K562 (cell line): ENCODE measurements around the gene ZNRD2. TPM values are rescaled to one million over a fixed set of nuclear protein-coding genes. Genes with fewer than 3 reads are reported as not detected.
A peak's percentile ranks its signal among the peaks of the same experiment; 100 is the strongest.

Experiments
- ATAC-seq: fragments of 200-7000 bp; cut with Tn5 transposase; 3 replicates; pipeline ENCODE4 v1.9.1; 2020; ENCODE audit warnings: moderate library complexity
- BruUV-seq: library from RNA; stranded (reverse); fragments of 400-500 nt; replicated peaks from 2 replicates; lab custom pipeline; 2021; lab: Mats Ljungman, UMichigan
- CTCF ChIA-PET: fragments of 300-600 bp; formaldehyde crosslinking; extraction: SDS; loops from one replicate; lab custom pipeline; 2021; ENCODE audit warnings: low intra/inter-chr PET ratio; lab: Yijun Ruan, JAX
- POLR2A ChIA-PET: fragments of 300-600, 350-650 bp; sonication (Branson Sonifier 250); formaldehyde crosslinking; extraction: SDS; loops from one replicate; lab custom pipeline; 2021; ENCODE audit warnings: antibody characterized with exemption, inconsistent platforms; lab: Yijun Ruan, JAX
- DNase-seq, 4 experiments: peaks; one replicate each; pipeline versions ENCODE4 v3.0.0 to v3.0.0-alpha.2; 2011 to 2018; ENCODE audit warnings: low spot score in 3 of 4, mixed read lengths in 3 of 4; ENCODE audit errors: extremely low read depth in 1 of 4
- FAIRE-seq: peaks from 2 replicates; lab custom pipeline; 2011; peaks lifted over from hg19 to GRCh38; lab: Jason Lieb, UNC
- H2AFZ ChIP-seq: 2 replicates; pipeline ENCODE4 v1.6.0; 2011; ENCODE audit warnings: low read depth, low read length, control low read depth, inconsistent platforms
- H3K27ac ChIP-seq: fragments of 200-600 bp; 3 replicates; pipeline ENCODE4 v1.8.0; 2011; ENCODE audit warnings: low read depth, mild to moderate bottlenecking, control low read depth, inconsistent platforms, low read length, moderate library complexity, mixed read lengths; ENCODE audit errors: extremely low read depth
- H3K27me3 ChIP-seq, 2 experiments: fragments of 300-600 bp in 1 of 2; 2 replicates in 1 of 2; 3 replicates in 1 of 2; pipeline versions ENCODE4 v1.6.0 to v1.8.0; 2011; ENCODE audit warnings: inconsistent platforms in 2 of 2, low read length in 2 of 2, mild to moderate bottlenecking in 1 of 2, mixed read lengths in 1 of 2, moderate library complexity in 1 of 2; ENCODE audit not compliant: control insufficient read depth in 2 of 2, insufficient read depth in 2 of 2
- H3K36me3 ChIP-seq: fragments of 300-600 bp; 3 replicates; pipeline ENCODE4 v1.8.0; 2011; ENCODE audit warnings: mild to moderate bottlenecking, low read length, inconsistent platforms; ENCODE audit not compliant: control insufficient read depth, insufficient read depth
- H3K4me1 ChIP-seq, 2 experiments: fragments of 200-600 bp in 1 of 2; replicated peaks in 1 of 2; 2 replicates in 1 of 2; 3 replicates in 1 of 2; pipeline versions ENCODE4 v1.5.1 to v1.8.0; 2011; ENCODE audit warnings: inconsistent platforms in 2 of 2, low read length in 2 of 2, mild to moderate bottlenecking in 1 of 2, mixed read lengths in 1 of 2, moderate library complexity in 1 of 2; ENCODE audit not compliant: control insufficient read depth in 2 of 2, insufficient read depth in 2 of 2
- H3K4me2 ChIP-seq: 2 replicates; pipeline ENCODE4 v1.6.1; 2011; ENCODE audit warnings: low read length, control low read depth, inconsistent platforms, mixed read lengths; ENCODE audit not compliant: insufficient read depth
- H3K4me3 ChIP-seq: fragments of 200-600 bp; sonication (generic), shearing (Covaris generic); 2 replicates; pipeline ENCODE4 v1.5.1; 2016; ENCODE audit warnings: control low read depth, inconsistent platforms
- H3K79me2 ChIP-seq: fragments of 200-600 bp; 3 replicates; pipeline ENCODE4 v1.8.0; 2011; ENCODE audit warnings: low read length, inconsistent platforms; ENCODE audit not compliant: control insufficient read depth, insufficient read depth
- H3K9ac ChIP-seq, 2 experiments: 2 replicates each; pipeline versions ENCODE4 v1.6.0 to v1.6.1; 2011; ENCODE audit warnings: low read depth in 2 of 2, low read length in 2 of 2, control low read depth in 1 of 2, inconsistent platforms in 1 of 2, mild to moderate bottlenecking in 1 of 2, mixed read lengths in 1 of 2; ENCODE audit not compliant: insufficient read depth in 1 of 2
- H3K9me1 ChIP-seq: one replicate; pipeline ENCODE4 v1.6.0; 2011; ENCODE audit warnings: inconsistent platforms, mild to moderate bottlenecking, low read length, moderate library complexity; ENCODE audit not compliant: control insufficient read depth, insufficient read depth
- H3K9me3 ChIP-seq: replicated peaks from 2 replicates; pipeline ENCODE4 v1.5.1; 2011; ENCODE audit warnings: low read depth, low read length, inconsistent platforms; ENCODE audit not compliant: control insufficient read depth, insufficient read depth
- H4K20me1 ChIP-seq: replicated peaks from 2 replicates; pipeline ENCODE4 v1.6.1; 2011; ENCODE audit warnings: low read length, inconsistent platforms, mixed read lengths; ENCODE audit not compliant: control insufficient read depth, insufficient read depth
- CBFA2T2 ChIP-seq: fragments of 450-650 bp; conservative IDR thresholded peaks from 2 replicates; pipeline ENCODE4 v1.6.1; 2017; ENCODE audit warnings: mild to moderate bottlenecking
- SLC30A9 ChIP-seq: fragments of 250-450 bp; sonication (Bioruptor Pico); IDR thresholded peaks from 2 replicates; pipeline ENCODE4 v1.8.0; 2022; ENCODE audit warnings: mild to moderate bottlenecking, moderate library complexity
- SPI1 ChIP-seq: IDR thresholded peaks from 2 replicates; pipeline ENCODE4 v1.6.1; 2011; ENCODE audit warnings: low read depth, low read length, control low read depth, borderline replicate concordance
- USF1 ChIP-seq: sonication (generic); formaldehyde crosslinking; IDR thresholded peaks from 2 replicates; pipeline ENCODE4 v1.9.0; 2022; ENCODE audit warnings: mild to moderate bottlenecking, missing genetic modification reagents
- USF2 ChIP-seq: sonication (generic); formaldehyde crosslinking; IDR thresholded peaks from 2 replicates; pipeline ENCODE4 v1.5.0; 2020; ENCODE audit warnings: missing genetic modification reagents
- YY1 ChIP-seq, 3 experiments: IDR thresholded peaks; 2 replicates each; pipeline ENCODE4 v1.6.1; 2011; ENCODE audit warnings: low read length in 2 of 3, mild to moderate bottlenecking in 2 of 3, moderate library complexity in 2 of 3, borderline replicate concordance in 1 of 3, control low read depth in 1 of 3, low read depth in 1 of 3; ENCODE audit not compliant: insufficient read depth in 3 of 3, insufficient replicate concordance in 2 of 3, control insufficient read depth in 1 of 3, insufficient read length in 1 of 3; ENCODE audit errors: extremely low read depth in 1 of 3
- ZBTB7A ChIP-seq: IDR thresholded peaks from 2 replicates; pipeline ENCODE4 v1.6.1; 2011; ENCODE audit warnings: low read depth, mild to moderate bottlenecking, low read length, moderate library complexity, borderline replicate concordance; ENCODE audit not compliant: control insufficient read depth
- ZSCAN32 ChIP-seq: fragments of 450-650 bp; formaldehyde crosslinking; IDR thresholded peaks from 2 replicates; pipeline ENCODE4 v1.4.0; 2020; ENCODE audit warnings: mild to moderate bottlenecking, moderate library complexity
- WGBS: fragments of 100-300 bp; shearing (Covaris generic); methylation state at CpG from one replicate; pipeline ENCODE4 v1.1.6; 2016; ENCODE audit warnings: low coverage, mixed read lengths; ENCODE audit not compliant: insufficient coverage; ENCODE audit errors: missing lambda C conversion rate; 5-methylcytosine and 5-hydroxymethylcytosine counted together
- in situ Hi-C: fragments of 300-500 bp; cut with MboI; formaldehyde crosslinking; loops from 4 replicates; pipeline ENCODE4 v1.15.0; 2018; ENCODE audit warnings: inconsistent platforms, mixed read lengths
- intact Hi-C: fragments of 100-400 bp; cut with micrococcal nuclease; formaldehyde crosslinking; loops from 2 replicates; pipeline ENCODE4 v1.14.2; 2022
- polyA plus RNA-seq, 8 experiments: library from polyadenylated mRNA; depleted of rRNA in 4 of 8; stranded (reverse) in 5 of 8; unstranded in 3 of 8; fragments of >200 nt; fragmentation: Nextera tagmentation in 2 of 8; fragmentation: Illumina TruSeq in 1 of 8; extraction: Ambion mirVana in 2 of 8; extraction: Trizol in 1 of 8; gene quantifications; 2 replicates each; pipeline versions ENCODE4 v1.2.1 to v1.2.3, GENCODE V29; 2011 to 2014; ENCODE audit warnings: inconsistent platforms in 1 of 8, missing spikeins in 1 of 8
- total RNA-seq, 7 experiments: library from RNA; depleted of rRNA in 6 of 7; stranded (reverse); fragments of >200 nt in 6 of 7; fragmentation: Illumina TruSeq in 2 of 7; extraction: Trizol in 2 of 7; gene quantifications; 2 replicates each; pipeline versions ENCODE4 v1.2.1 to v1.2.3, GENCODE V29; 2011 to 2021; ENCODE audit warnings: low replicate concordance in 1 of 7
- TF ChIP-seq, protein P1 (sequence below): sonication (generic); formaldehyde crosslinking; IDR thresholded peaks from 2 replicates; pipeline ENCODE4 v1.9.0; 2022; ENCODE audit warnings: mild to moderate bottlenecking, missing genetic modification reagents
- TF ChIP-seq, protein P2 (sequence below), 3 experiments: IDR thresholded peaks in 2 of 3; conservative IDR thresholded peaks in 1 of 3; 2 replicates each; pipeline ENCODE4 v1.5.1; 2011 to 2012; ENCODE audit warnings: low read length in 3 of 3, mild to moderate bottlenecking in 3 of 3, control low read depth in 2 of 3, improper control_type of control experiment in 1 of 3, inconsistent platforms in 1 of 3, low read depth in 1 of 3, mixed read lengths in 1 of 3, moderate library complexity in 1 of 3; ENCODE audit not compliant: insufficient read depth in 2 of 3
- TF ChIP-seq, protein P3 (sequence below): sonication (generic); formaldehyde crosslinking; IDR thresholded peaks from 2 replicates; pipeline ENCODE4 v1.8.0; 2022; ENCODE audit warnings: mild to moderate bottlenecking, missing genetic modification reagents
- TF ChIP-seq, protein P4 (sequence below): sonication (generic); formaldehyde crosslinking; IDR thresholded peaks from 2 replicates; pipeline ENCODE4 v1.8.1; 2023; ENCODE audit warnings: mild to moderate bottlenecking, missing genetic modification reagents

Gene ZNRD2
- total and polyA plus RNA-seq, 9 of the 15 experiments (the other 6 are each of a cell fraction or from before 2014, with no cell fraction given) = 13.4 to 129 (median 60.4) TPM

DNA sequence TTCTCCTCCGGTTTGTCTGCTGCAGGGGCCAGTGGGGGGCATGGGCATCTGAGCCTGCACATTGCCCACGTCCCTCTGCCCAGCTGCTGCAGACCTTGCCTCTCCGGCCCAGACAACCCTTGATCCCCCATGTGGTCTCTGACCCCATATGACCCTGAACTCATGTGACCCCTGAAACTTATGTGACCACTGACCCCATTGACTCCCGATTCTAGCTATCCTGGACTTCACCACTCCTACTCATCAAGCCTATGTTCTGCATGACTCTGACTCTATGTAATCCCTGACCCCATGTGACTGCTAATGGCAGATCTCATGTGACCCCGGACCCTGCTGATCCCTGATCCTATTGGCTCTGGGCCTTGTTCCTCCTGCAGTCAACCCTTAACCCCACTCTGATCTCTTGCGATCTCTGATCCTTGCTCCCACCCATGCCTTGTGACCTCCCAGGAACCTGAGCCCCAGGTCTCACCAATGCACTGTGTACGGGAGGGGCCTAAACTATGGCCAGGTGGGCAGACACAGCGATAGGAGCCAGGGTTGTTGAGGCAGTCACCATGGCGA is 17.8 kb upstream of the ZNRD2 start:
- H3K4me1 ChIP-seq = peaks cover 53 to 82% of the 10 kb centered on the region in 2 experiments
- H3K79me2 ChIP-seq = no peaks in the 10 kb centered on the region
- H3K4me3 ChIP-seq = no peak overlapping the region
- peak overlapping the region in 1 of 2 experiments; percentile 88; a peak in 2 of 4 replicates for H3K9ac ChIP-seq
- ChIA-PET POLR2A (interaction anchor here (0.5 to 2.8 kb wide), 8 partner anchors 11 to 241 kb away, joined by 3 to 16 read pairs (median 4); partner anchors contain the start of genes FAM89B and MALAT1), CTCF (interaction anchor here (1.1 kb wide), 1 partner anchor 11 kb away, joined by 5 read pairs; no protein-coding TSS in a partner anchor)
- no peaks in the 10 kb centered on the region for H3K36me3 ChIP-seq
- no peak for DNase-seq
- intact Hi-C loops = no loop called here
- BruUV-seq = no TSS peak
- no peak overlapping the region for H3K4me2 ChIP-seq
- 81% methylated on average over 8 of the region's 9 CpGs for WGBS
- no peaks in the 10 kb centered on the region for H3K9me3 ChIP-seq
- H3K9me1 ChIP-seq = no peaks in the 10 kb centered on the region
- no peaks in the 10 kb centered on the region for H3K27me3 ChIP-seq
- no peak overlapping the region for H2AFZ ChIP-seq
- FAIRE-seq = no peak
- in situ Hi-C loops = no loop called here
- no peak overlapping the region for H3K27ac ChIP-seq
- 0 out of 2 replicates have a peak, but pooled peaks cover 8% of the 10 kb centered on the region for H4K20me1 ChIP-seq
- no peak for ATAC-seq
- TF ChIP-seq ZBTB7A (0 out of 2 replicates have a peak, but pooled peaks have one; percentile 4), USF1 (peak; percentile 79), SLC30A9 (no peak), YY1 (IDR thresholded peaks at IDR 0.05; ENCODE audit: borderline replicate concordance in 1 of 3, control insufficient read depth in 1 of 3, extremely low read depth in 1 of 3, insufficient read depth in 3 of 3, insufficient read length in 1 of 3, insufficient replicate concordance in 2 of 3, low read depth in 1 of 3, low read length in 2 of 3) (peak in 1 of 3 experiments; percentile 12), CBFA2T2 (peak; percentile 25; the same call in 1 of the 2 replicates), ZSCAN32 (CRISPR knock-in tag) (no peak), USF2 (CRISPR knock-in tag) (peak; percentile 15; the same call in 1 of the 2 replicates), SPI1 (no peak)
- TF ChIP-seq, protein P1, sequence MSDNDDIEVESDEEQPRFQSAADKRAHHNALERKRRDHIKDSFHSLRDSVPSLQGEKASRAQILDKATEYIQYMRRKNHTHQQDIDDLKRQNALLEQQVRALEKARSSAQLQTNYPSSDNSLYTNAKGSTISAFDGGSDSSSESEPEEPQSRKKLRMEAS (CRISPR knock-in tag) = 0 out of 2 replicates have a peak, but pooled peaks have one; percentile 3
- TF ChIP-seq, protein P2, sequence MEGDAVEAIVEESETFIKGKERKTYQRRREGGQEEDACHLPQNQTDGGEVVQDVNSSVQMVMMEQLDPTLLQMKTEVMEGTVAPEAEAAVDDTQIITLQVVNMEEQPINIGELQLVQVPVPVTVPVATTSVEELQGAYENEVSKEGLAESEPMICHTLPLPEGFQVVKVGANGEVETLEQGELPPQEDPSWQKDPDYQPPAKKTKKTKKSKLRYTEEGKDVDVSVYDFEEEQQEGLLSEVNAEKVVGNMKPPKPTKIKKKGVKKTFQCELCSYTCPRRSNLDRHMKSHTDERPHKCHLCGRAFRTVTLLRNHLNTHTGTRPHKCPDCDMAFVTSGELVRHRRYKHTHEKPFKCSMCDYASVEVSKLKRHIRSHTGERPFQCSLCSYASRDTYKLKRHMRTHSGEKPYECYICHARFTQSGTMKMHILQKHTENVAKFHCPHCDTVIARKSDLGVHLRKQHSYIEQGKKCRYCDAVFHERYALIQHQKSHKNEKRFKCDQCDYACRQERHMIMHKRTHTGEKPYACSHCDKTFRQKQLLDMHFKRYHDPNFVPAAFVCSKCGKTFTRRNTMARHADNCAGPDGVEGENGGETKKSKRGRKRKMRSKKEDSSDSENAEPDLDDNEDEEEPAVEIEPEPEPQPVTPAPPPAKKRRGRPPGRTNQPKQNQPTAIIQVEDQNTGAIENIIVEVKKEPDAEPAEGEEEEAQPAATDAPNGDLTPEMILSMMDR (IDR thresholded peaks at IDR 0.05 in 2 of 3, conservative IDR thresholded peaks at IDR 0.05 in 1 of 3; ENCODE audit: insufficient read depth in 2 of 3, low read depth in 1 of 3, low read length in 3 of 3) = peak in 1 of 3 experiments; percentile 22; a peak in 1 of 6 replicates
- TF ChIP-seq, protein P3, sequence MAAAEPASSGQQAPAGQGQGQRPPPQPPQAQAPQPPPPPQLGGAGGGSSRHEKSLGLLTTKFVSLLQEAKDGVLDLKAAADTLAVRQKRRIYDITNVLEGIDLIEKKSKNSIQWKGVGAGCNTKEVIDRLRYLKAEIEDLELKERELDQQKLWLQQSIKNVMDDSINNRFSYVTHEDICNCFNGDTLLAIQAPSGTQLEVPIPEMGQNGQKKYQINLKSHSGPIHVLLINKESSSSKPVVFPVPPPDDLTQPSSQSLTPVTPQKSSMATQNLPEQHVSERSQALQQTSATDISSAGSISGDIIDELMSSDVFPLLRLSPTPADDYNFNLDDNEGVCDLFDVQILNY = 0 out of 2 replicates have a peak, but pooled peaks have one; percentile 33
- TF ChIP-seq, protein P4, sequence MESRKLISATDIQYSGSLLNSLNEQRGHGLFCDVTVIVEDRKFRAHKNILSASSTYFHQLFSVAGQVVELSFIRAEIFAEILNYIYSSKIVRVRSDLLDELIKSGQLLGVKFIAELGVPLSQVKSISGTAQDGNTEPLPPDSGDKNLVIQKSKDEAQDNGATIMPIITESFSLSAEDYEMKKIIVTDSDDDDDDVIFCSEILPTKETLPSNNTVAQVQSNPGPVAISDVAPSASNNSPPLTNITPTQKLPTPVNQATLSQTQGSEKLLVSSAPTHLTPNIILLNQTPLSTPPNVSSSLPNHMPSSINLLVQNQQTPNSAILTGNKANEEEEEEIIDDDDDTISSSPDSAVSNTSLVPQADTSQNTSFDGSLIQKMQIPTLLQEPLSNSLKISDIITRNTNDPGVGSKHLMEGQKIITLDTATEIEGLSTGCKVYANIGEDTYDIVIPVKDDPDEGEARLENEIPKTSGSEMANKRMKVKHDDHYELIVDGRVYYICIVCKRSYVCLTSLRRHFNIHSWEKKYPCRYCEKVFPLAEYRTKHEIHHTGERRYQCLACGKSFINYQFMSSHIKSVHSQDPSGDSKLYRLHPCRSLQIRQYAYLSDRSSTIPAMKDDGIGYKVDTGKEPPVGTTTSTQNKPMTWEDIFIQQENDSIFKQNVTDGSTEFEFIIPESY (CRISPR knock-in tag) = 0 out of 2 replicates have a peak, but pooled peaks have one; percentile 75
